NCI-H748 (cell line): ENCODE data around the gene CD82.

Experiments used
- DNase-seq: peaks from one replicate; lab custom pipeline; 2025; ENCODE audit not compliant: unreplicated experiment; lab: John Stamatoyannopoulos, UW

The CD82 gene

DNA sequence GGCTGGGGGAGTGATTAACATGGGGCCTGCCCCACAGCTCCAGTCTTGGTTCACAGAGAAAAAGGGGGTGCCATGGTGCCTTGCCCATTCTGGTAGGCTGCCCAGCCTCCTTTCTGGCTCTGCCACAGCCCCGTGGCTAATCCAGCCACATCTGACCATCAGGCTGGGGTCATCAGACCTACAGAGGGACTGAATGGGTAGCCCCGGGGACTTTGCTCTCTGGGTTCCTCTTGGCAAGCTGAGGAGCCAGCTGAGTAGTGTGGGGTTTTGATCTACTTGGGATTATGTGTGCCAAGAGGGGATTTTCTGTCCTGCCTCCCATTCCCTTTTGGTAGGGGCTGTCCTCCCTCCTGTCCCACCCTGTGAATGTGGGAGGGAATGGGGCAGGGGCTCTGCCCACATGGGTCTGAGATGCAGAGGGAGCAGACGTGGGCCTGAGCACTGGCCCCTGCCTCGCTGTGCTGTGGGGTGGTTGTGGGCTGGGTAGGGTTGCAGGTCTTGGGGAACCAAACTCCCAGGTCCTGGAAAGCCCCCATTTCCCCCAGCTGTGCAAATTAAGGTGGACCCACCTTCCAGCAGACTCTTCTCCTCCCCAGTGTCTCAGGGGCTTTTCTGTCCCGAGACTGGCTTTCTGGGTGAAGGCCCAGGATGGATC is 32.0 kb downstream of the CD82 start:
- DNase-seq: no peak

DNA sequence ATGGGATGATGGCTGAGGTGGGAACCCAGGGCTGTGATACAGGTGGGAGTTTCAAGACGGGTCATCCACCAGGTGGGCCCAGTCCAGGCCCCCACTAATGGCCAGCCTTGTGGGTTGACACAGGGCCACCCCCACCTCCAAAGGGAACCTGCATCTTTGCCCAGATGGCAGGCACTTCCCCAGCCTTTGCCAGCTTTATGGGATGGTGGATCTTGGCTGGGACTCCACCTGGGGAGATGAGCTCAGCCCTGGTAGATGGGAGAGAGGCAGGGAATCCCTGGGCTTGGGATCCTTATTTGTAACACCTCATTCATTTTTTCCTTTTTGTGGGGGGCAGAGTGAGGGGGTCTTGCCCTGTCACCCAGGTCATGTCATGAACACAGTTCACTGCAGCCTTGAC is 33.4 kb downstream of the CD82 start:
- DNase-seq: no peak

DNA sequence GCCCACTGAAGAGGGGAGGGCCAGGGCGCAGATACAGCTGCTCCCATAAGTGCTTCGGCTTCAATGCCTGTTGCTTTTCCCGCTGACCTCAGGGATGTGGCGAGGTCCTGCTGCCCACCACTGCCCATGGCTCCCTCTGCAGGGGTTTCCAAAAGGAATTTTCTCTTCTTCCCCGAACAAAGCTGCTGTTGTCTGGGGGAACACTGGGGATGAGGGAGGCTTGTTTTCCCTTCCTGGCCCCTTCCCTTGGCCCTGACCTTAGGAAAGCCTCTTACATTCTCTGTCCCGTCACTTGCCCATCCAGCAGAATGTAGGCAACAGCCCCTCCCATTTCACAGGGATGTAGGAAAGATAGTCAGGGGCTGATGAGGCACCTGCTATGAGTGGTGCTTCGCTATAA is 34.8 kb downstream of the CD82 start:
- DNase-seq: no peak

DNA sequence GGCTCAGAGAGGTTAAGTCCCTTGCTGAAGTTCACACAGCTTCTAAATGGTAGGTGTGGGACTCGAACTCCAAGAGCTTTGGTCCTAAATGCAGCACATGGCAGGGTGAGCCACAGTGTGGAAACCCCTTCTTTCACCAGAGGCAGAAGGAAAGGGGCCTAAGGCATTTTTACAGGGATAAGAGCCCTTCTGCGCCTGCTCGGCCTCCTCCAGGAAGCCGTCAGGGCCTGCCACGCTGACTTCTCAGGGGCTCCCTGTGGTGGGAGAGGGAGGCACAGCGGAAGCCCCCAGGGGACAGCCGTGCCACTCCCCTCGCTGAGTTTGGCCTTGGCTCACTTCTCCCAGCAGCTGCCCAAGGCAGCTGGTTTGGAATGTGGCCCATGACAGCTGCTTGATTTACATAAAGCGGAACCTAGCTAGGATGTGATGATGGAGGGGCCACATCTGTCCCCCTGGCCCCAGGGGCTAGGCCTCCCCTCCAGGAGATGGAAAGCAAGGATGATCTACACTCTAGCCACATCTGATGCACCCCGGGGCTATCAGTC is 35.4 kb downstream of the CD82 start:
- DNase-seq: no peak

DNA sequence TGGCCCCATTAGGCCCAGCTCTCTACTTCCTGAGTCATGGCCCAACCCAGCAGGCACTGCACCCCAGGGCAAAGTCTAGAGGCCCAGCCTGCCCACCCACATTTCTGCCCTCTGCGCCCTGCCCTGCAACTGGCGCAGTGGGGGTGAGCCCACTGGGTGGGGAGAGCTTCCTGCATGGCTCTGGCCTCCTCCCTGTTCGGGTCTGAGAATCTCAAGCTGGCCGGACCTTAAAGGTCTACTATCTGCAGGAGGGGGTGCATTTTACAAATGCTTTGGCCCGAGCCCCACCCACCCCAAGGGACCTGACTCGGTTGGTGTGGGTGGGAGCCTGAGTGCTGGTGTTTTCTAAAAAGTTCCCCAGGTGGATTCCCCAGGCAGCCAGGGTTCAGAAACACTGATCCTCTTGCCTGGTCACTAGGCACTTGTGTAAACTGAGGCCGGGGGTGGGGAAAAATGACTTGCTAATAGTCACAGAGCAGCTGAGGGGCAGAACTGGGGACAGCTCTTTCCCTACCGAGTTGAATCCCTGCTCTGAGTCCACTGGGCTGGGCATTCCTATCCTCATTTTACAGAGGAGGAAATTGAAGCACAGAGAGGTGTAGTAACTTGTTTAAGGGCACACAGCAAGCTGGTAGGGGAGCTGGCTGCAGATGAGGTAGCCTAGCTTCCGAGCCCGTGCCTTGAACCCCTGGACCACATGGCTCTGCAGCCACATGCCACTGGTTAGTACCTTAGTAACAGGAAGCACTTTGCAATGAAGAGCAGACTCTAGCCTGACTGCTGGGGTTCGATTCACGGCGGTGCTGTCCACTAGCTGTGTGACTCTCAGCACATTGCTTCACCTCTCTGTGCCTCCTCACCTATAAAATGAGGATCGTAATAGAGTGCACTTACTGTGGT is 36.3 kb downstream of the CD82 start:
- no peak for DNase-seq

DNA sequence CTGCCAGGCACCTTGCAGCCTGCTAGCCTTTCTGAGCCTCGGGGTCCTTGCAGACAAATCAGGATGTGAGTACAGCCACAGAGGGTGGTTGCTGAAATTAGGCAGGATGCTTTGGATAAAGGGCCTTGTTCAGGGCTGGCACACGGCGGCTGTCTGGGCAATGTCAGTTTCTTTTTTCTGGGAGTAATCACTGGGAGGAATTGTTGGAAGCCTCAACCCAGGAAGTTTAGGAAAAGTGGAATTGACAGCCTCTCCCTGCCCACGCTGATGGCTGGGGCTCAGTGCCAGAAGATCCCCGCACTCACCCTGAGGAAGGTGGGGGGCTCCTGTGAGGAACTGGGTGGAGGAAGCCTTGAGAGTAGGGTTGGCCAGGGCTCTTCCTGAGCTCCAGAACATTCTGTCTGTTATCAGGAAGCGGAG is 37.4 kb downstream of the CD82 start:
- DNase-seq: no peak

DNA sequence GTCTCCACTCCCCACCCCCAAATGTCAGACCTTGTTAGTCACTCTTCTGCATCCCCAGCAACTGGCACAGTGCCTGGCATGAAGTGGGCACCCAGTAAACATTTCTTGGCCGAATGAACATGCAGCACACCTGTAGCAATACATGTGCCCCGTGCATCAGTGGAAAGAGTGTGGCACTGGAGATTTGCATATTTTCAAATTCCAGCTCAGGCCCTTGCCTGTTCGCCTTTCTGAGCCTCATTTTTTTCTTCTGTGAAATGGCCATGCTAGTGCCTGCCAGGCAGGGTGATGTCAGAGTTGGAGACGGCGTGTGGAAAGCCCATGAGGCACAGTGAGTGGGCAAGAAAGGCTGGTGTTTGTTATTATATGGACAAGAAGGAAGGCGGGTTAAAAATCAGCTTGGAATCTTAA is 38.7 kb downstream of the CD82 start:
- no peak for DNase-seq

DNA sequence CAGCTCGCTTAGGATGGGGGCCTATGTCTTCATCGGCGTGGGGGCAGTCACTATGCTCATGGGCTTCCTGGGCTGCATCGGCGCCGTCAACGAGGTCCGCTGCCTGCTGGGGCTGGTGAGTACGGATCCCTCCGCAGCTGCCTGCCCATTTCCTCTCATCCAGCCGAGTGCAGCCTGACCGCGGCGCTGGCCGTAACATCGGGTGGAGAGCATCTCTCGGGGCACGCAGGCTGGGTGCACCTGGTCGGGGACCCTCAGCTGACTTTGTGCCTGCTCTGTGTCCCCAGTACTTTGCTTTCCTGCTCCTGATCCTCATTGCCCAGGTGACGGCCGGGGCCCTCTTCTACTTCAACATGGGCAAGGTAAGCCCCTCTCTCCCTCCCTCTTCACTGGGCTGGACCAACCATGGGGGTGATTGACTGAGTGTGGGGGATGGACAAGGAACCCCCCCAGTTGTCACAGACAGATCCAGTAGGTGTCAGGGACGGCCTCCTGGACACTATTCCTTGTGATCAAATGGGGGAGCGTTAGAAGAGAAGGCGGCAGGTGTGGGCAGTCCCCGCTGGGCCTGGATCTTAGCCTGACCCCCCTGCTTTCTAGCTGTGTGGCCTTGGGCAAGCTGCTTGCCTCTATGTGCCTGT is 39.7 kb downstream of the CD82 start:
- no peak for DNase-seq

DNA sequence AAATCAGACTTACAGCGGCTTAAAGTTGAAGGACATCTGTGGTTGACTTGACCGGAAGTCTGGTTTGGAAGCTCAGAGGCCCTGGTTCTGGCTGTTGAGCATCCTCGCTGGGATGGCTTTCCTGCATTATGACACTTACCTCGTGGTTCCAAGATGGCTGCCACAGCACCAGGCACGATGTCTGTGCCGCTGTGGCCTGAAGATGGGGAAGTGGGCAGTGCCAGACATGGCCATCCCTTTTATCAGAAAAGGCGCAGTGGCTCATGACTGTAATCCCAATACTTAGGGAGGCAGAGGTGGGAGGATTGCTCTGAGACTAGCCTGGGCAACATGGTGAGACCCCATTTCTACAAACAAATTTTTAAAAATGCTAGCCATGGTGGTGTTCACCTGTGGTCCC is 40.5 kb downstream of the CD82 start:
- no peak for DNase-seq

DNA sequence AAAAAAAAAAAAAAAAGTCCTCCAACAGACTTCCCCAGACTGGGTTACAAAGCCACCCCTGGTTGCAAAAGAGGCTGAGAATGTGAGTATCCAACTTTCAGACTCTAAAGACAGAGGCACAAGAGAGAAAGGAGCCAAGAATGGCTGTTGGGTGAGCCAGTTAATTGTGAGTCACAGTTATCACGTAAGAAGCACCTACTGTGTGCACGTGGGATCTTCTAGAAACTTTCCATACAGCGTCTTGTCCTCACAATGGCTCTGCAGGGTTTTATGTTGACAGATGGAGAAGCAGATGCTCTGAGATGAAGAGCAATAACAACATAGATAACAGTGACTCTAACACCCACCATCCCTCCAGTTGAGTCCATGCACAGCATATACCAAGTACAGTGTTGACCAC is 41.0 kb downstream of the CD82 start:
- DNase-seq: no peak

DNA sequence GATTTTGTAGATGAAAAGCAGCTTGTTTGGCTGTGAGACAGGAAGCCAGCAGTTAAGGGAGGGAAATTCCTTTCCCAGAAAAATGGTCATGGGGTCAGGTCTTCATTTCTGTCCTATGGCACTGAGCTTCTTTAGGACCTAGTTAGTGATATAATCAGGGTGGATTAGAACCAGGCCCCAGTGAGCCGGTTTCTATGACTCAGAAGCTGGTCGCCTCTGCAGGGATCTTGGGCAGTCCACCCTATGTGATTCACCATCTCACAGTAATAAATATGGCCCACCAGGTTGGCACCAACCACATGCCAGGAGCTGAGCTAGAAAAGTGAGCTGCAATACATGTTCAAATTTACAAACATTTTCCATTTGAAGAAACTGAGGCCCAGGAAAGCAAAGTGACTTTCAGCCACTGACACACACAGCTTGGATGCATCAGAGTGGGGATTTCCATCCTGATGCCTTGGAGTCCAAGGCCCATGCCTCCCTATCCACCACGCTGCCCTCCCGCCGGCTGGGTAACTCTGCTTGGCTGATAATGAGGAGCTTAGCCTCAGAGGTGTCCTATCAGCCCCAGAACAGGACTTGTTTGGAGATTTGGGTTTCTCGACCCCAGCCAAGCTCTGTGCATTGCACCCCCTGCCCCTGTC is 42.0 kb downstream of the CD82 start:
- no peak for DNase-seq

DNA sequence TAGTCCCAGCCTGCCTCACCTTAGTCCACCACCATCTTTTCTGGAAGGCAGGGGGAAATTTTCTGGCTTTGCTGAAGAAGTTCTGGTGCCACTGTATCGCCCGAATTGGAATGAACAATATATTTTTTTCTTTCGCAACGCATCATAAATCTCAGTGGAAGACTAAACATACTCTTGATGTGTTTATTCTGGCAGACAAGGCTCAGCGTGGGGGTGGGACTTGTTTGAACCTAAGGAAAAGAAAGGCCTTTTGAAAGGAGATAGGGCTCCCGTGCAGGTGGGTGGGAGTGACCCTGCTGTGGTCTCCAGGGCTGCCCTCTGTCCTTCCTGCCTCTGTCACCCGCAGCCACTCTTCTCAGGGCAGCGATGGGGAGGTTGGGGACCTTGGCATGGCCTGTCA is 42.5 kb downstream of the CD82 start:
- no peak for DNase-seq

DNA sequence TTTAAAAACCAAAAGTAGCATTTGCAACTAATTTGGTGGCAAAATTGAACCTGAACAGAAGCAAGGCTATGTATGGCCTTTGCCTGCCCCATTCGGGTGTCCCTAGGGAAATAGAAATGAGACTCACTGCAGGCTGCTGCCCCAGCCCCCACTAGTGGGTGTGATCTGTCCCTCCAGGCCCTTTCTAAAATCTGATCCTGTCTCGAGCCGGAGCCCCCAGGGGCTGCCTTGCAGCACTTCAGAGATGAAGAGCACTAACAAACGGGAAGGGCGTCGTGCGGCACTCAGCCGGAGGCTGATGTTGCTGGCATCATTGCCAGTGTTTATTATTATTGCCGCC is 43.2 kb downstream of the CD82 start:
- no peak for DNase-seq

DNA sequence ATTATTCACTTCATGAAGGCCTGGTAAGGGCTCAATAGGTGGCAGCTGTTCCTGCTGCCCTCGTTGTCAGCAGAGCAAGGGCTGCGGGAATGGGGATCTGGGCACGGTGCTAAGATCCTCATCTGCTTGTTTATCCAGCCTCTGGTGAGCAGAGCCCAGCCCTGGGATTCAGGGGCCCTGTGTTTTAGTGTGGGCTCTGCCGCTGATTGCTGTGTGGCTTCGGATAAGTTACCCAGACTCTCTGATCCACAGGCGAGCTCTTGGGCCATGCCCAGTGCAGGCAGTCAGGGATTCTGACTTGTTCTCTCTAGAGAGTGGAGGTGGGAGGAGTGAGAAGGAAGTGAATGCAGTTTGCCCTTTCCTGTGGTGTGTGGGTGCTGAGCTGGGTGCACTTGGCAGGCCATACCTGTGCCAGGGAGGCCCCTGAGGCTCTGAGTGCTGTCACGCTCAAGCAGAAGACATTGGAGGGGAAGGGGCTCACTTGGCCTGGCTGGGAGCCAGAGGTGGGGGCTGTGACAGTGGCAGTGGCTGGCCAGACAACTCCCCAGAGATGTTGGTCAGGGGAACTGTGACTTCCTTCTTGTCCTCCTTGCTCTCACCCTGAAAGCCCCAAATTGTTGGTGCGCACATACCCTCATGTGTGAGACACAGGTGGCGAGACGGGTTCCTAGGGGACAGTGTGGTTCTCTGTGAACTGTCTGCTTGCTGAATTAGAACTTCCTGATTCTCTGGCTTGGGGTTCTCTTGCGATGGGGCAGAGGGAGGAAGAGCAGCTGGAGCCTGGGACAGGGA is 43.7 kb downstream of the CD82 start:
- peak; percentile 10 for DNase-seq

DNA sequence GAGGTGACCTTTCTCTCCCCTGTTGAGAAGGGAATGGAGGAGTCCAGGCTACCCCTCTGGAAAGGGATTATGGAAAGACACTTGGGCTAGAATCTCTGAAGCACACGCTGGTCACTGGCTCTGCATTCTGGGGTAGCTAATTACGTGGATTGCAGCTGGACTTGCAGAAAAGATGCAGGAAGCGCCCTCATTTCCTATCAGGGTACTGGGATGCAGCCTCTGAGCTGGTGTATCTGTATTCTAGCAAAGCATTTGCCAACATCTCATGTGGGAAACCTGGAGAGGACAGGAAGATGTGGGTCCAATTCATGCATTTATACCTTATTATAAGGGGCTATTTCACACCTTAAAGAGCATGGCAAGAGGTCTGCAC is 44.3 kb downstream of the CD82 start:
- DNase-seq: no peak

DNA sequence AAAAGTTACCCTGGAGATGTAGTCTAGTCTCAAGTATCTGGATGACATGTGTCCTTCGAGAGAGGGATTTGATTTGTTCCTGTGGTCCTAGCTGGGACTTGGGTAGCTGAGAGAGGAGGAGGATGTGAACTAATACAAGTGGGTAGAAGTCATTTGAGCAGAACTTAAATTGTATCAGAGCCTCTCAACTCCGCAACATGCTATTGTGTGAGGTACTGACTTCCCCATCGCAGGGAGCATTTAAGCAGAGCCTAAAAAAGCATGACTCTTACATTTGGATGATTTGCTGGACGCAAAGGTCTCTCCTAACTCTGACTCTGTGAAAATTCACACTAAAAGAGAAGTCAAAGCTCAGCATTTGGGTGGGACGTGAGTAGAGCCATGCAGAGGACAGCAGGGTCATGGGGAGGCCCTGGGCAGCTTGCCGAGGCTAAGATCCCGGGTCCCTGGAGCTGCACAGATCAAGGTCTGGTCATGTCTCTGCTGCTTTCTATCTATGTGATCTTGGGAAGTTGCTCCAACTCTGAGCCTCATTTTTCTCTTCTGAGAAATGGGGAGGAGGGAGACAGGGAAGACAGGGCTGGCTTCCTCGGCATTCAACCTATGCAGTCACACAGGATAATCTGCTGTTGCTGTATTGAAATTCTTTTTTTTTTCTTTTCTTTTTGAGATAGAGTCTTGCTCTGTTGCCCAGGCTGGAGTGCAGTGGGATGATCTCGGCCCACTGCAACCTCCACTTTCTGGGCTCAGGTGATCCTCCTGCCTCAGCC is 44.9 kb downstream of the CD82 start:
- no peak for DNase-seq

DNA sequence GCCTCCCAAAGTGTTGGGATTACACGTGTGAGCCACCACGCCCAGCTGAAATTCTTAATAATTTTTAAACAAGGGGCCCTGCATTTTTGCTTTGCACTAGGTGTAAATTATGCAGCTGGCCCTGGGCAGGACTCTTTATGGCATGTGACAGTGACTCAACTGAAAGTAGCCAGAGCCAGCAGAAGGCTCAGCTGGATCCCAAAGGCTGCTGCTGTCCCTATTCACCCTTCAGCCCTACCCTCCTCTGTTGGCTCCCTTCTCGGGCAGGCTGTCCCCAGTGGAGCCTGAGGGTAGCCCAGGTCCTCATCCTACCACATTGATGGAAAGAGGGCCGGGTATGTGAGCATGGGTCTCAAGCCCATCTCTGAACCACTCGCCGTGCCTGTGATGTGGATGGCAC is 45.6 kb downstream of the CD82 start:
- DNase-seq: no peak

DNA sequence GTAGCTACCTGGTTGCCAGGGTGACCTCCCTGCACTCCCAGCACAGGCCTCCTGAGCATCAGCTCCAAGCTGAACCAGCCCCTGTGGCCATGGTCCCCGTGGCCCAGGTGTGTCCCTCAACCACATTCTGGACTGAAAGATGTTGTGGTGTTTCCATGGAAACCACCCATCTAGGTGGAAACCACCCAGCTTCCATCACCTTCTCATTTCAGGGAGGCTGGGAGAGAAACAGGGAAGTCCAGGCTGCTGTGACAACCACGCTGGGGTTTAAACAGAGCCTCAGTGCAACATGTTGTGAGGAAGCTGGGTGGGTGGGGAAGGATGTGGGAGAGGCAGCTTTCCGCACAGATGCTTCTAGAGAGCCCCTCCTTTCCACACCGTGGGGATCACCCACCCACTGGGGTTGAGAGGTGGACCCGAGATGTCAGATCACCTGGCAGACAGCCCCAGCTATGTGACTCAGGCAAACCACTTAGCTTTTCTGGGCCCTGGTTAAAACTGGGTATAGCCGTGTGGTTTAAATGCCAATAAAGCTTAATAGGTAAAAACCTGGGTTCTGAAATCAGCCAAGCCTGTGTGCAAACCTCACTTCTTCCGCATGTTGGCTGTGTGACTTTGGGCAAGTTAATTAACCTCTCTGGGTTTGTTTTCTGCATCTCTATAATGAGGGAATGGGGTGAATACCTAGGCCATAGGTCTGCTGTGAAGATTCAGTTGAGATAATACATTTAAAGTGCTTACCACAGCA is 46.4 kb downstream of the CD82 start:
- DNase-seq: peak; percentile 8

DNA sequence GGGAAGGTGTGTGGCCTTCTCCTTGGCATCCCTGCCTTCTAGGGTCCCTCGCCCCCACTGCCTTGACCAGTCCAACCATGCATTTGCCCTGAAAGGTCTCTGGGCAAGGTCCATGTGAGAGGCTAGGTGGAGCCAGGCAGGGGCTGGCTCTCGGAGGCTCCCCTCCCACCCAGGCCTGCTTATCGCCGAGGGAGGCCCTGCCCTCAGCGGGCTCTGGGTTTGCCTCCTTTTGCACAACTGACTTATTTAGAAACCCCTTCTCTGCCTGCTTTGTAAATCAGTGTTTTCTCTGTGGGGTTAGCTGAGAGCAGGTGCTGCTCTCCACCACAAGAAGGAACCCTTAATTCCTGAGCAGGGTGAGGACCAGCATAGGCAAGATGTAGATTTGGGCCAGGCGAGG is 47.7 kb downstream of the CD82 start:
- DNase-seq: no peak
